ENCODE data around the gene EFNA1. TPM values are rescaled to one million over a fixed set of nuclear protein-coding genes. Genes with fewer than 3 reads are reported as not detected.

Gene EFNA1
- total and polyA plus RNA-seq, 10 donors = 3.7 to 19.4 (median 9.1) TPM

DNA sequence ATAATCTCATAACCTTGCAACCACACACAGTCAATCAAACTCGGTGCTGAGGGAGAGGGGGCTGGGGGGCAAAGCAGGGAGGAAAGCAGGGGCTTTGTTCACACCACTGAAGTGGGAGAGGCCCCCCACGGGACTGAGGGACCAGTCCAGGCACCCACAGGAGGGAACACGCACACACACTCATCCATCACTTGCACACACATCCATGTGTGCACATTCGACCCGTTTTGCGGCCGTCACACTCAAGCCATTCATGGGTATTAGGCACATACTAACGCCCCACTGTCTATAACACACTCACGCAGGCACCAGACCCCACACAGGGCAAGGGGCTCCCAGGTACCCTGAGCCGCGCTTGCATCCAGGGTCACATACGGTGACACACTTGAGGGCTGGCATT lies 35.0 kb upstream of the EFNA1 start:
- 88 to 93% (median 89%) methylated on average over 11 to 12 of the region's 12 CpGs for WGBS, 5 donors
- DNase-seq = peak; percentile 54
- intact Hi-C loops (cut with DNase I; ENCODE audit: low total_unique reads) = no loop called here

DNA sequence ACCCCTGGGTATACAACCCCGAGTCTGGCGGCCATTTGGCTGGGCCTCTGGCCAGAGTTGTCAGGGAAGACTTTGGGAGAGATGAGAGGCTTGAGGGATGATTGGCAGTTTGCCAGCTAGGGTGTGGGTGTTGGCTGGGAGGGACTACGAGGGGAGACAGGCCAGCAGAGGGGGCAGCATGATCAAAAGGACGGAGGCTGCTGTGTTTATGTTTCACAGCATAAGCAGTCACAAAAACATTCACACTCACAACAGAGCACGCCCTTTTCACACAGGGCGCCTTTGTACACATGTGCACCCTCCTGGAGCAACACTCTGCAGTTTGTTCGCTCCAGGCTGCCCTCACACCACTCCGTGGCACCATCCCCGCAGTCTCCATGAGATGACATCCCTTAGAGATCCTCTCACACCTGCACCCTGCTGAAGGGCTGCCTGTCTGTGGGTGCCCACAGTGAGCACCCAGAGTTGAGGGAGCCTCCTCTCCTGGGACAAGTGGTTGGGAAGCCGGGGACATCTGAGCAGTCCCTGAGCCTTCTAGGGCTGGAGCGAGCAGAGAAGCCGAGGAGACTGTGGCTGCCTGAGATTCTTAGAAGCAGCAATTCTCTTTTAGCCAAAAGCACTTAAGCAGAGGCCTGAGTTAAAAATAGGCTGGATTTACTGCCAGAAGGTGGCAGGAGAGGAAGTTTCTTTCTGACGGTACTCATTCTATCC lies 33.6 kb upstream of the EFNA1 start:
- TF ChIP-seq POLR2A (IDR thresholded peaks at IDR 0.05) = no peak
- peak in 6 of 11 experiments; percentile 7 to 46 (median 24) for TF ChIP-seq CTCF (IDR thresholded peaks at IDR 0.05 in 8 of 11, conservative IDR thresholded peaks at IDR 0.05 in 3 of 11)
- no peak for TF ChIP-seq POLR2AphosphoS5 (IDR thresholded peaks at IDR 0.05)
- H3K4me3 ChIP-seq = no peak overlapping the region
- DNase-seq = no peak
- intact Hi-C loops (cut with DNase I; ENCODE audit: low total_unique reads) = no loop called here
- WGBS, 5 donors = 38 to 45% (median 41%) methylated on average over 12 to 13 of the region's 13 CpGs
- no peaks in the 10 kb centered on the region for H3K9me3 ChIP-seq
- H3K36me3 ChIP-seq = no peaks in the 10 kb centered on the region
- H3K4me1 ChIP-seq = peaks cover 0 to 20% (median 11%) of the 10 kb centered on the region in 6 donors
- H3K27me3 ChIP-seq (replicated peaks in 1 of 7) = peaks cover 0 to 42% (median 0%) of the 10 kb centered on the region in 7 donors
- no peak overlapping the region for H3K27ac ChIP-seq

More for the DNA sequence above, 35.0 kb upstream of the EFNA1 start:
- no peaks in the 10 kb centered on the region for H3K36me3 ChIP-seq
- no peak overlapping the region for H3K4me3 ChIP-seq
- H3K27ac ChIP-seq = no peak overlapping the region
- peaks cover 0 to 30% (median 0%) of the 10 kb centered on the region in 7 donors for H3K27me3 ChIP-seq (replicated peaks in 1 of 7)
- peaks cover 0 to 22% (median 11%) of the 10 kb centered on the region in 6 donors for H3K4me1 ChIP-seq
- TF ChIP-seq POLR2A (IDR thresholded peaks at IDR 0.05) = no peak
- TF ChIP-seq CTCF (IDR thresholded peaks at IDR 0.05 in 8 of 11, conservative IDR thresholded peaks at IDR 0.05 in 3 of 11) = peak in 1 of 11 experiments; percentile 10
- no peaks in the 10 kb centered on the region for H3K9me3 ChIP-seq

DNA sequence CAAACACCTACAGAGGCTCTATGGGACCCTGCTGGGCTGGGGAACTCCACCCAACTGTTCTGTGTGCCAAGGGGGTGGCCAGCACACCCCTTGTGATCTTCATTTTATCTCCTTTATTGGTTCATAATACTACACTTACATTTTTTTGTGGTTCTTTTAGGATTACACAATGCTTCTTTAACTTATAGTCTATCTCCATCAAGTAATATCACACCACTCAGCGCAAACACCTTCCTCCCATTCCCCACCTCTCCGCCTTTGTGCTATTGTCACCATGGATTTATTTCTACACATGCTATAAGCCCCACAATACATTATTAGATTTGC lies 33.1 kb upstream of the EFNA1 start:
- WGBS, 5 donors = 70 to 91% (median 81%) methylated on average over 2 of the region's 2 CpGs
- TF ChIP-seq CTCF (IDR thresholded peaks at IDR 0.05 in 8 of 11, conservative IDR thresholded peaks at IDR 0.05 in 3 of 11) (peak in 1 of 11 experiments; percentile 1), POLR2A (IDR thresholded peaks at IDR 0.05) (no peak), POLR2AphosphoS5 (IDR thresholded peaks at IDR 0.05) (no peak)
- no peak overlapping the region for H3K4me3 ChIP-seq
- peaks cover 0 to 20% (median 11%) of the 10 kb centered on the region in 6 donors for H3K4me1 ChIP-seq
- no peak overlapping the region for H3K27ac ChIP-seq
- no peaks in the 10 kb centered on the region for H3K9me3 ChIP-seq
- H3K36me3 ChIP-seq = no peaks in the 10 kb centered on the region
- DNase-seq = no peak
- intact Hi-C loops (cut with DNase I; ENCODE audit: low total_unique reads) = no loop called here
- H3K27me3 ChIP-seq (replicated peaks in 1 of 7) = peaks cover 0 to 42% (median 0%) of the 10 kb centered on the region in 7 donors

DNA sequence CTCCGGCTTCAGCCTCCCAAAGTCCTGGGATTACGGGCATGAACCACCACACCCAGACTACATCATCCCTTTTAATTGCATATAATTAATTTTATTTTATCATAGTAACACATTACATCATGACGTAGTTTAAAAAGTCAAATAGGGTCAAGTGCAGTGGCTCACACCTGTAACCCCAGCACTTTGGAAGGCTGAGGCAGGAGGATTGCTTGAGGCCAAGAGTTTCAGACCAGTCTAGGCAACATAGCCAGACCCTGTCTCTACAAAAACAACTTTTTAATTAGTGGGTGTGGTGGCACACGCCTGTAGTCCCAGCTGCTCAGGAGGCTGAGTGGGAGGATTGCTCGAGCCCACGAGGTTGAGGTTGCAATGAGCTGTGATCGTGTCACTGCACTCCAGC lies 28.3 kb upstream of the EFNA1 start:
- intact Hi-C loops (cut with DNase I; ENCODE audit: low total_unique reads) = no loop called here
- WGBS, 5 donors = 78 to 91% (median 83%) methylated on average over 7 of the region's 7 CpGs

More for the DNA sequence above, 28.3 kb upstream of the EFNA1 start:
- Histone ChIP-seq H3K4me1 (peaks cover 0 to 19% (median 1%) of the 10 kb centered on the region in 6 donors), H3K27me3 (replicated peaks in 1 of 7) (peaks cover 0 to 32% (median 0%) of the 10 kb centered on the region in 7 donors), H3K27ac (no peak overlapping the region), H3K9me3 (no peaks in the 10 kb centered on the region), H3K4me3 (no peak overlapping the region), H3K36me3 (no peaks in the 10 kb centered on the region)
- no peak for DNase-seq
- TF ChIP-seq CTCF (IDR thresholded peaks at IDR 0.05 in 8 of 11, conservative IDR thresholded peaks at IDR 0.05 in 3 of 11) = no peak
- TF ChIP-seq POLR2A (IDR thresholded peaks at IDR 0.05) = no peak
- TF ChIP-seq POLR2AphosphoS5 (IDR thresholded peaks at IDR 0.05) = no peak
